ENCODE data around the gene FCHSD2.

Gene FCHSD2

DNA sequence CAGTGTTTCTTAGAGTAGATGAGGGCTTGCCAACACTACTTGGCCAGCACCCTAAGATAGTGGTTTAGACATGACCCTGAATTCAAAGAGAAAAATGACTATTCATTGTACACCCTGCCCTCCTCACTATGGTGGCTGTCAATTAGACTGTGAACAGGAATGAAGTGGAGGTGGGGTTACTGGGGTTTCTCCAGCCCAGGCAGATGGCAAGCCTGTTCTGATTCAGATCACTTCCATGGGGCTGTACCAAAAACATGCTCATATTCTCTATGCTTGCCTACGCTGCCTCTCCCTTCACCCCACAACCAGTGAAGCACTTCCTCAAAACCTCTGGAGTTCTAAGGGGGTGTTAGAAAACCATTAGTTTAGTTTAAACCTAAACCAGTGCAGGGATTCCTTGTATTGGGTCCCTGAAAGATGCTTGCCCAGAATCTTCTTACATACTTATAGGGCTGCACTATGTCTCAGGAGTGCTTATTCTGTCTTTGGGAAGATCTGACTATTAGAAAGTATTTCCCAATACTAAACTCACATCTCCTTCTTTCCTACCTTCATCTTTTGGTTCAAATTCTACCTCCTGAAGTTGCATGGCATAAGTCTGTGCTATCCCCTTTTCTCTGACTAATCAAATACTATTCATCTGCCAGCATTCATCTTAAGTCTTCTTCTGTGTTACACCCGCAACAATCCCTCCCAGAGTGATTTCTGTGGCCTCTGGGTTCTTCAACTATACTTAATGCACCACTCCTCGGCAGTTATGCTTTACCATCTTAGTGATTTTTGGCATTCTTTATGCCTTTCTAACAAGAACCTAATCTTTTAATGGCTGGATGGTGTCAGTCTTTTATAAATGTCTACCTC is 256.1 kb downstream of the FCHSD2 start:
- no peak overlapping the region for H3K4me3 ChIP-seq (ENCODE audit: low read depth, low read length)
- peaks cover 0 to 36% of the 10 kb centered on the region in 2 experiments; a peak in 1 of 3 replicates for H3K36me3 ChIP-seq (ENCODE audit: control insufficient read depth in 2 of 2, insufficient read depth in 1 of 2, low read length in 2 of 2)
- ChIA-PET POLR2A (no interaction called here), CTCF (no interaction called here)
- no peak overlapping the region for H3K27ac ChIP-seq (ENCODE audit: extremely low read depth, low read depth, low read length)
- TF ChIP-seq ZNF274 (IDR thresholded peaks at IDR 0.05; ENCODE audit: low read length): no peak
- no peak for TF ChIP-seq ZNF274 (tag by site-specific recombination; IDR thresholded peaks at IDR 0.05; ENCODE audit: borderline replicate concordance)
- TF ChIP-seq, protein P1, sequence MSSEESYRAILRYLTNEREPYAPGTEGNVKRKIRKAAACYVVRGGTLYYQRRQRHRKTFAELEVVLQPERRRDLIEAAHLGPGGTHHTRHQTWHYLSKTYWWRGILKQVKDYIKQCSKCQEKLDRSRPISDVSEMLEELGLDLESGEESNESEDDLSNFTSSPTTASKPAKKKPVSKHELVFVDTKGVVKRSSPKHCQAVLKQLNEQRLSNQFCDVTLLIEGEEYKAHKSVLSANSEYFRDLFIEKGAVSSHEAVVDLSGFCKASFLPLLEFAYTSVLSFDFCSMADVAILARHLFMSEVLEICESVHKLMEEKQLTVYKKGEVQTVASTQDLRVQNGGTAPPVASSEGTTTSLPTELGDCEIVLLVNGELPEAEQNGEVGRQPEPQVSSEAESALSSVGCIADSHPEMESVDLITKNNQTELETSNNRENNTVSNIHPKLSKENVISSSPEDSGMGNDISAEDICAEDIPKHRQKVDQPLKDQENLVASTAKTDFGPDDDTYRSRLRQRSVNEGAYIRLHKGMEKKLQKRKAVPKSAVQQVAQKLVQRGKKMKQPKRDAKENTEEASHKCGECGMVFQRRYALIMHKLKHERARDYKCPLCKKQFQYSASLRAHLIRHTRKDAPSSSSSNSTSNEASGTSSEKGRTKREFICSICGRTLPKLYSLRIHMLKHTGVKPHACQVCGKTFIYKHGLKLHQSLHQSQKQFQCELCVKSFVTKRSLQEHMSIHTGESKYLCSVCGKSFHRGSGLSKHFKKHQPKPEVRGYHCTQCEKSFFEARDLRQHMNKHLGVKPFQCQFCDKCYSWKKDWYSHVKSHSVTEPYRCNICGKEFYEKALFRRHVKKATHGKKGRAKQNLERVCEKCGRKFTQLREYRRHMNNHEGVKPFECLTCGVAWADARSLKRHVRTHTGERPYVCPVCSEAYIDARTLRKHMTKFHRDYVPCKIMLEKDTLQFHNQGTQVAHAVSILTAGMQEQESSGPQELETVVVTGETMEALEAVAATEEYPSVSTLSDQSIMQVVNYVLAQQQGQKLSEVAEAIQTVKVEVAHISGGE (tag by site-specific recombination; conservative IDR thresholded peaks at IDR 0.05; ENCODE audit: low read depth): no peak
- no peak for TF ChIP-seq ZNF558 (tag by site-specific recombination; IDR thresholded peaks at IDR 0.05)
- no peak for TF ChIP-seq ZNF530 (tag by site-specific recombination; IDR thresholded peaks at IDR 0.05; ENCODE audit: low read depth)
- TF ChIP-seq, protein P2, sequence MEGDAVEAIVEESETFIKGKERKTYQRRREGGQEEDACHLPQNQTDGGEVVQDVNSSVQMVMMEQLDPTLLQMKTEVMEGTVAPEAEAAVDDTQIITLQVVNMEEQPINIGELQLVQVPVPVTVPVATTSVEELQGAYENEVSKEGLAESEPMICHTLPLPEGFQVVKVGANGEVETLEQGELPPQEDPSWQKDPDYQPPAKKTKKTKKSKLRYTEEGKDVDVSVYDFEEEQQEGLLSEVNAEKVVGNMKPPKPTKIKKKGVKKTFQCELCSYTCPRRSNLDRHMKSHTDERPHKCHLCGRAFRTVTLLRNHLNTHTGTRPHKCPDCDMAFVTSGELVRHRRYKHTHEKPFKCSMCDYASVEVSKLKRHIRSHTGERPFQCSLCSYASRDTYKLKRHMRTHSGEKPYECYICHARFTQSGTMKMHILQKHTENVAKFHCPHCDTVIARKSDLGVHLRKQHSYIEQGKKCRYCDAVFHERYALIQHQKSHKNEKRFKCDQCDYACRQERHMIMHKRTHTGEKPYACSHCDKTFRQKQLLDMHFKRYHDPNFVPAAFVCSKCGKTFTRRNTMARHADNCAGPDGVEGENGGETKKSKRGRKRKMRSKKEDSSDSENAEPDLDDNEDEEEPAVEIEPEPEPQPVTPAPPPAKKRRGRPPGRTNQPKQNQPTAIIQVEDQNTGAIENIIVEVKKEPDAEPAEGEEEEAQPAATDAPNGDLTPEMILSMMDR (tag by site-specific recombination; IDR thresholded peaks at IDR 0.05): no peak
- TF ChIP-seq REPIN1 (tag by site-specific recombination; IDR thresholded peaks at IDR 0.05; ENCODE audit: low read depth): no peak
- no peaks in the 10 kb centered on the region for H3K9me3 ChIP-seq (ENCODE audit: control insufficient read depth, insufficient read depth, low read depth, low read length)
- no peaks in the 10 kb centered on the region for H3K4me1 ChIP-seq (ENCODE audit: control insufficient read depth, insufficient read depth, low read length)

- no peaks in the 10 kb centered on the region for H3K9me3 ChIP-seq (ENCODE audit: control insufficient read depth, insufficient read depth, low read depth, low read length)
- CTCF ChIA-PET: interaction anchor here (0.6 kb wide), 1 partner anchor 368 kb away, joined by 4 read pairs; no protein-coding TSS in a partner anchor
- POLR2A ChIA-PET: no interaction called here
- TF ChIP-seq ZNF416 (tag by site-specific recombination; IDR thresholded peaks at IDR 0.05): no peak
- TF ChIP-seq ZNF624 (tag by site-specific recombination; IDR thresholded peaks at IDR 0.05): no peak
- no peak for TF ChIP-seq ZNF433 (tag by site-specific recombination; IDR thresholded peaks at IDR 0.05; ENCODE audit: low read depth)
- TF ChIP-seq, protein P3, sequence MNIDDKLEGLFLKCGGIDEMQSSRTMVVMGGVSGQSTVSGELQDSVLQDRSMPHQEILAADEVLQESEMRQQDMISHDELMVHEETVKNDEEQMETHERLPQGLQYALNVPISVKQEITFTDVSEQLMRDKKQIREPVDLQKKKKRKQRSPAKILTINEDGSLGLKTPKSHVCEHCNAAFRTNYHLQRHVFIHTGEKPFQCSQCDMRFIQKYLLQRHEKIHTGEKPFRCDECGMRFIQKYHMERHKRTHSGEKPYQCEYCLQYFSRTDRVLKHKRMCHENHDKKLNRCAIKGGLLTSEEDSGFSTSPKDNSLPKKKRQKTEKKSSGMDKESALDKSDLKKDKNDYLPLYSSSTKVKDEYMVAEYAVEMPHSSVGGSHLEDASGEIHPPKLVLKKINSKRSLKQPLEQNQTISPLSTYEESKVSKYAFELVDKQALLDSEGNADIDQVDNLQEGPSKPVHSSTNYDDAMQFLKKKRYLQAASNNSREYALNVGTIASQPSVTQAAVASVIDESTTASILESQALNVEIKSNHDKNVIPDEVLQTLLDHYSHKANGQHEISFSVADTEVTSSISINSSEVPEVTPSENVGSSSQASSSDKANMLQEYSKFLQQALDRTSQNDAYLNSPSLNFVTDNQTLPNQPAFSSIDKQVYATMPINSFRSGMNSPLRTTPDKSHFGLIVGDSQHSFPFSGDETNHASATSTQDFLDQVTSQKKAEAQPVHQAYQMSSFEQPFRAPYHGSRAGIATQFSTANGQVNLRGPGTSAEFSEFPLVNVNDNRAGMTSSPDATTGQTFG (tag by site-specific recombination; IDR thresholded peaks at IDR 0.05; ENCODE audit: borderline replicate concordance): no peak
- no peak for TF ChIP-seq ZSCAN30 (tag by site-specific recombination; IDR thresholded peaks at IDR 0.05)
- no peak for TF ChIP-seq ZNF146 (tag by site-specific recombination; IDR thresholded peaks at IDR 0.05)
- no peak for TF ChIP-seq RBAK (tag by site-specific recombination; IDR thresholded peaks at IDR 0.05)
- no peak for TF ChIP-seq ZNF114 (tag by site-specific recombination; IDR thresholded peaks at IDR 0.05)
- no peak for TF ChIP-seq ZNF654 (tag by site-specific recombination; IDR thresholded peaks at IDR 0.05; ENCODE audit: low read depth)
- no peak for TF ChIP-seq ZEB2 (tag by site-specific recombination; IDR thresholded peaks at IDR 0.05)
- no peak overlapping the region for H3K27ac ChIP-seq (ENCODE audit: extremely low read depth, low read depth, low read length)
- no peak overlapping the region for H3K4me3 ChIP-seq (ENCODE audit: low read depth, low read length)
- H3K36me3 ChIP-seq (ENCODE audit: control insufficient read depth in 2 of 2, insufficient read depth in 1 of 2, low read length in 2 of 2): no peaks in the 10 kb centered on the region
- no peaks in the 10 kb centered on the region for H3K4me1 ChIP-seq (ENCODE audit: control insufficient read depth, insufficient read depth, low read length)
These were observed 266.0 kb downstream of the FCHSD2 start for GRCh38 chr11:72876147-72876546.

Data from HEK293 (cell line).